Testis (tissue), 3 donors: ENCODE results near the gene FAT3. TPM values are rescaled to one million over a fixed set of nuclear protein-coding genes. Genes with fewer than 3 reads are reported as not detected.

Experiments
- DNase-seq: peaks from one replicate; pipeline ENCODE4 v3.0.0-alpha.2; 2019
- H3K27ac ChIP-seq, 2 donors: fragments of 200-600 bp; sonication (generic); one replicate each; pipeline ENCODE4 v1.5.1; 2019
- H3K27me3 ChIP-seq: fragments of 200-600 bp; sonication (generic); one replicate; pipeline ENCODE4 v1.5.1; 2019
- H3K36me3 ChIP-seq: fragments of 200-600 bp; sonication (generic); one replicate; pipeline ENCODE4 v1.5.1; 2017; ENCODE audit warnings: low read depth; ENCODE audit errors: missing control alignments
- H3K4me1 ChIP-seq: fragments of 200-600 bp; sonication (generic); one replicate; pipeline ENCODE4 v1.5.1; 2019
- H3K4me3 ChIP-seq, 2 donors: fragments of 200-600 bp; sonication (generic); one replicate each; pipeline ENCODE4 v1.5.1; 2017 to 2019
- H3K9me3 ChIP-seq: fragments of 200-600 bp; sonication (generic); one replicate; pipeline ENCODE4 v1.5.1; 2017
- CTCF ChIP-seq, 3 experiments: fragments of 450-650 bp in 2 of 3; fragments of 200-600 bp in 1 of 3; sonication (generic) in 1 of 3; IDR thresholded peaks; one replicate each; pipeline ENCODE4 v1.5.1; 2016 to 2019; ENCODE audit warnings: antibody characterized with exemption in 3 of 3, mild to moderate bottlenecking in 2 of 3, moderate library complexity in 1 of 3
- POLR2A ChIP-seq: fragments of 450-650 bp; IDR thresholded peaks from one replicate; pipeline ENCODE4 v1.6.1; 2017; ENCODE audit warnings: antibody characterized with exemption, mild to moderate bottlenecking, moderate library complexity
- WGBS, 2 donors: methylation state at CpG; one replicate each; pipeline ENCODE4 v1.1.5; 2018; 5-methylcytosine and 5-hydroxymethylcytosine counted together
- intact Hi-C: fragments of 100-400 bp; cut with DNase I; formaldehyde crosslinking; loops from one replicate; pipeline ENCODE4 v1.15.1; 2023; ENCODE audit warnings: low total_unique reads
- polyA plus RNA-seq: library from polyadenylated mRNA; stranded (reverse); fragments of 350-450 nt; fragmentation: Illumina TruSeq; extraction: RNeasy Lipid Tissue Mini Kit (QIAGEN cat#74804); gene quantifications from one replicate; pipeline ENCODE4 v1.2.3, GENCODE V29; 2014; ENCODE audit warnings: low read depth, low replicate concordance; ENCODE audit not compliant: insufficient read depth
- total RNA-seq, 2 donors: library from RNA; depleted of rRNA; stranded (reverse); fragments of >200 nt; gene quantifications; one replicate each; pipeline ENCODE4 v1.2.3, GENCODE V29; 2016

The FAT3 gene
- total and polyA plus RNA-seq, 3 donors from 2014 or later = 2.5 to 6.4 (median 6.2) TPM

- H3K27ac ChIP-seq = no peak overlapping the region
- 68% methylated on average over 4 of the region's 4 CpGs for WGBS, 2 donors
- H3K36me3 ChIP-seq = no peaks in the 10 kb centered on the region
- H3K4me1 ChIP-seq = no peaks in the 10 kb centered on the region
- intact Hi-C loops = no loop called here
- no peaks in the 10 kb centered on the region for H3K9me3 ChIP-seq
- DNase-seq = no peak
- no peak overlapping the region for H3K4me3 ChIP-seq
- TF ChIP-seq POLR2A (no peak), CTCF (IDR thresholded peaks at IDR 0.05) (no peak)
- no peaks in the 10 kb centered on the region for H3K27me3 ChIP-seq
Measured at GRCh38 chr11:92253945-92254344, 29.3 kb downstream of the FAT3 start.

GRCh38 chr11:92257536-92257935 is 32.9 kb downstream of the FAT3 start:
- TF ChIP-seq POLR2A = no peak
- no peak for TF ChIP-seq CTCF (IDR thresholded peaks at IDR 0.05)
- Histone ChIP-seq H3K36me3 (no peaks in the 10 kb centered on the region), H3K4me3 (no peak overlapping the region), H3K27me3 (no peaks in the 10 kb centered on the region), H3K27ac (no peak overlapping the region), H3K4me1 (no peaks in the 10 kb centered on the region), H3K9me3 (no peaks in the 10 kb centered on the region)
- DNase-seq = no peak
- WGBS, 2 donors = 90 to 96% methylated on average over 4 of the region's 4 CpGs
- intact Hi-C loops = no loop called here

DNA sequence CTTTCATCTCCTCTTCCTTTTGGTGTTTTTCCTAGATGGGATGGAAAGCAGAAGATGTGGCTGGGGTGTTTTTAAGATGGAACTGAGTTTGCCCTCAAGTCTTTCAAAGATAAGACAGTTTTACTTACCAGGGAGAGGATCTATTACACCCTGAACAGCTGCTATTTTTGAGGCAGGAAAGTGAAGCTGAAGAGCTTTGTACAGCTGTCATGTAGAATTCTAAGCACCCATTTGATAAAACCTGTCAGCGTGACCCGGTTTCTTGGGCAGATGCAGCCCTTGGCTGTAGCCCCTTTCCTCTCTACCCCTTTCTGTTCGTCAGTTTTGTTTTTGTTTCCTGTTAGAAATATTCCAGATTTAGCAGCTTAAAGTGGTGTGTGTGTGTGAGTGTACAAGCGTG is 35.2 kb downstream of the FAT3 start:
- intact Hi-C loops = no loop called here
- TF ChIP-seq CTCF (IDR thresholded peaks at IDR 0.05) (no peak), POLR2A (no peak)
- Histone ChIP-seq H3K9me3 (no peaks in the 10 kb centered on the region), H3K4me3 (no peak overlapping the region), H3K27ac (no peak overlapping the region), H3K4me1 (no peaks in the 10 kb centered on the region), H3K36me3 (no peaks in the 10 kb centered on the region), H3K27me3 (no peaks in the 10 kb centered on the region)
- 87 to 89% methylated on average over 4 of the region's 4 CpGs for WGBS, 2 donors
- no peak for DNase-seq

DNA sequence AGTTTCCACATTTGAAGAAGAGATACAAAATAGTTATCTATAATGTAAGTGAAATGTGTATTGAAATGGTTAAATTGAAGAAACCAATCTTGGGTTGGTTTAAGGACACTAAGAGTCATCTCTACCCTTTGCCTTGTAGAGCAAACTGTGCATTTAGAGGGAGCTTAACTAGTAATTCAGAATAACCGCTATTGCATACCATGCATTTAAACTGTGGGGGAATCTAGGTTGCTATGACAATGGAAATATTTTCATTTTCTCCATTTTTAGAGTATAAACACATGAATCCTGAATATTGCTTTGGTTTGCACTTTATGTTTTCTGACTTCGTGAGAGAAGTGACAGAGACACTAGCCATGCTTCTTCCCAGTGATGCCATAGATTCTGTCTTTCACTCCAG is 39.7 kb downstream of the FAT3 start:
- Histone ChIP-seq H3K36me3 (no peaks in the 10 kb centered on the region), H3K27ac (no peak overlapping the region), H3K4me1 (no peaks in the 10 kb centered on the region), H3K27me3 (no peaks in the 10 kb centered on the region), H3K9me3 (no peaks in the 10 kb centered on the region), H3K4me3 (no peak overlapping the region)
- DNase-seq = no peak
- WGBS, 2 donors = 87 to 94% methylated on average over 2 of the region's 2 CpGs
- no peak for TF ChIP-seq POLR2A
- TF ChIP-seq CTCF (IDR thresholded peaks at IDR 0.05) = no peak
- intact Hi-C loops = no loop called here

- H3K9me3 ChIP-seq = no peaks in the 10 kb centered on the region
- no peaks in the 10 kb centered on the region for H3K4me1 ChIP-seq
- H3K4me3 ChIP-seq = no peak overlapping the region
- WGBS, 2 donors = 89 to 95% methylated on average over 4 of the region's 4 CpGs
- no peak overlapping the region for H3K27ac ChIP-seq
- no peak for DNase-seq
- intact Hi-C loops = no loop called here
- no peaks in the 10 kb centered on the region for H3K36me3 ChIP-seq
- no peaks in the 10 kb centered on the region for H3K27me3 ChIP-seq
- no peak for TF ChIP-seq CTCF (IDR thresholded peaks at IDR 0.05)
- no peak for TF ChIP-seq POLR2A
Measured at GRCh38 chr11:92266806-92267205, 42.2 kb downstream of the FAT3 start.
